SU-DHL-6 (cell line): ENCODE measurements around the gene ADAMTS4.

Experiments used
- H2AFZ ChIP-seq: fragments of 200-600 bp; sonication (generic); 2 replicates; pipeline ENCODE4 v1.6.1; 2014; ENCODE audit warnings: low read depth, mild to moderate bottlenecking, moderate library complexity, mixed read lengths, antibody characterized with exemption, low read length; ENCODE audit not compliant: severe bottlenecking
- H3F3A ChIP-seq: fragments of 200-600 bp; shearing (Covaris generic); 2 replicates; pipeline ENCODE4 v1.6.0; 2016; ENCODE audit warnings: antibody characterized with exemption, mild to moderate bottlenecking; ENCODE audit not compliant: insufficient read depth
- H3K27ac ChIP-seq: fragments of 200-600 bp; sonication (generic); 2 replicates; pipeline ENCODE4 v1.5.1; 2016; ENCODE audit warnings: low read depth, mild to moderate bottlenecking, low read length, moderate library complexity, mixed read lengths
- H3K27me3 ChIP-seq: fragments of 200-600 bp; sonication (generic), shearing (Covaris generic); 2 replicates; pipeline ENCODE4 v1.6.0; 2014; ENCODE audit warnings: mild to moderate bottlenecking, low read length
- H3K36me3 ChIP-seq: fragments of 200-600 bp; sonication (generic); 2 replicates; pipeline ENCODE4 v1.6.1; 2014; ENCODE audit warnings: mild to moderate bottlenecking, low read length, mixed read lengths
- H3K4me2 ChIP-seq: fragments of 300-600, 200-600 bp; shearing (Covaris generic), sonication (generic); 2 replicates; pipeline ENCODE4 v1.6.0; 2014; ENCODE audit warnings: low read length, low read depth, mild to moderate bottlenecking; ENCODE audit not compliant: poor library complexity, severe bottlenecking
- H3K4me3 ChIP-seq: fragments of 200-600 bp; sonication (generic); 2 replicates; pipeline ENCODE4 v1.5.1; 2014; ENCODE audit warnings: antibody characterized with exemption, low read length, mild to moderate bottlenecking, mixed read lengths; ENCODE audit not compliant: insufficient read depth, poor library complexity, severe bottlenecking
- H3K79me2 ChIP-seq: fragments of 200-600 bp; sonication (generic); 2 replicates; pipeline ENCODE4 v1.6.1; 2014; ENCODE audit warnings: mild to moderate bottlenecking, low read length, moderate library complexity; ENCODE audit not compliant: insufficient read depth
- H3K9ac ChIP-seq: fragments of 200-600 bp; sonication (generic); 2 replicates; pipeline ENCODE4 v1.7.0; 2014; ENCODE audit warnings: mild to moderate bottlenecking, low read length
- H3K9me2 ChIP-seq: fragments of 200-600 bp; sonication (generic); replicated peaks from 2 replicates; pipeline ENCODE4 v1.6.1; 2014; ENCODE audit warnings: low read length; ENCODE audit not compliant: insufficient read depth
- H3K9me3 ChIP-seq: fragments of 200-600 bp; sonication (generic); 2 replicates; pipeline ENCODE4 v1.6.1; 2014; ENCODE audit warnings: low read length, mixed read lengths; ENCODE audit not compliant: insufficient read depth
- H4K20me1 ChIP-seq: fragments of 200-600 bp; sonication (generic); 2 replicates; pipeline ENCODE4 v1.6.1; 2014; ENCODE audit warnings: low read depth, mild to moderate bottlenecking, antibody characterized with exemption, low read length, moderate library complexity, mixed read lengths
- CTCF ChIP-seq: fragments of 200-600 bp; sonication (generic); IDR thresholded peaks from one replicate; pipeline ENCODE4 v1.5.1; 2017; ENCODE audit warnings: antibody characterized with exemption, mild to moderate bottlenecking, low read length, moderate library complexity; ENCODE audit not compliant: insufficient read depth, poor library complexity, severe bottlenecking
- EZH2phosphoT487 ChIP-seq: fragments of 200-600 bp; sonication (generic), shearing (Covaris generic); conservative IDR thresholded peaks from 2 replicates; pipeline ENCODE4 v1.6.1; 2018; ENCODE audit warnings: mild to moderate bottlenecking, antibody characterized with exemption, low read length, moderate library complexity, mixed read lengths

The ADAMTS4 gene

GRCh38 chr1:161216945-161217712 is 18.3 kb upstream of the ADAMTS4 start:
- Histone ChIP-seq H3K4me2 (no peak overlapping the region), H3K9me3 (no peaks in the 10 kb centered on the region), H3F3A (0 out of 2 replicates have a peak, but pooled peaks cover 4% of the 10 kb centered on the region), H3K27ac (no peak overlapping the region), H3K9me2 (no peaks in the 10 kb centered on the region), H2AFZ (no peak overlapping the region), H3K79me2 (no peaks in the 10 kb centered on the region), H3K9ac (no peak overlapping the region), H3K36me3 (peaks cover 7% of the 10 kb centered on the region), H3K4me3 (no peak overlapping the region), H3K27me3 (no peaks in the 10 kb centered on the region), H4K20me1 (no peaks in the 10 kb centered on the region)
- no peak for TF ChIP-seq EZH2phosphoT487
- TF ChIP-seq CTCF: no peak

GRCh38 chr1:161215076-161215475 is 16.2 kb upstream of the ADAMTS4 start, which contains the start of gene FCER1G:
Gene FCER1G (plus strand): TSS chr1:161215295. CDS start chr1:161215322, 27 bp downstream.
- Histone ChIP-seq H3K79me2 (no peaks in the 10 kb centered on the region), H2AFZ (no peak within 1 kb of the TSS), H3K27me3 (no peaks in the 10 kb centered on the region), H3K9me3 (no peaks in the 10 kb centered on the region), H3K36me3 (peaks cover 12% of the 10 kb centered on the region), H3K27ac (no peak within 1 kb of the TSS), H3K9me2 (no peaks in the 10 kb centered on the region), H3K4me2 (no peak within 1 kb of the TSS), H3K4me3 (no peak within 1 kb of the TSS), H4K20me1 (no peaks in the 10 kb centered on the region), H3F3A (0 out of 2 replicates have a peak, but pooled peaks cover 4% of the 10 kb centered on the region), H3K9ac (no peak within 1 kb of the TSS)
- TF ChIP-seq EZH2phosphoT487 (no peak), CTCF (no peak)

GRCh38 chr1:161214369-161214768 is 15.5 kb upstream of the ADAMTS4 start:
- Histone ChIP-seq H3K9ac (no peak overlapping the region), H3K4me2 (no peak overlapping the region), H3K79me2 (no peaks in the 10 kb centered on the region), H3F3A (0 out of 2 replicates have a peak, but pooled peaks cover 4% of the 10 kb centered on the region), H2AFZ (no peak overlapping the region), H3K9me2 (no peaks in the 10 kb centered on the region), H3K36me3 (peaks cover 14% of the 10 kb centered on the region), H4K20me1 (no peaks in the 10 kb centered on the region), H3K4me3 (no peak overlapping the region), H3K9me3 (no peaks in the 10 kb centered on the region), H3K27me3 (no peaks in the 10 kb centered on the region), H3K27ac (no peak overlapping the region)
- TF ChIP-seq CTCF: no peak
- TF ChIP-seq EZH2phosphoT487: no peak
